GM18907 (cell line): ENCODE measurements around the gene MOSMO.
A peak's percentile ranks its signal among the peaks of the same experiment; 100 is the strongest.
"Not testable (repeated sequence)": the region's sequence is repeated elsewhere in the genome, so short reads cannot be mapped to it uniquely, and the experiment has no call there.

Experiments used
- ATAC-seq: cut with Tn5 transposase; IDR thresholded peaks from one replicate; pipeline ENCODE4 v1.9.1; 2021; ENCODE audit warnings: mild to moderate bottlenecking, moderate library complexity; ENCODE audit not compliant: unreplicated experiment

The MOSMO gene

GRCh38 chr16:22001591-22001990 lies 6.3 kb upstream of the MOSMO start:
- no peak for ATAC-seq

DNA sequence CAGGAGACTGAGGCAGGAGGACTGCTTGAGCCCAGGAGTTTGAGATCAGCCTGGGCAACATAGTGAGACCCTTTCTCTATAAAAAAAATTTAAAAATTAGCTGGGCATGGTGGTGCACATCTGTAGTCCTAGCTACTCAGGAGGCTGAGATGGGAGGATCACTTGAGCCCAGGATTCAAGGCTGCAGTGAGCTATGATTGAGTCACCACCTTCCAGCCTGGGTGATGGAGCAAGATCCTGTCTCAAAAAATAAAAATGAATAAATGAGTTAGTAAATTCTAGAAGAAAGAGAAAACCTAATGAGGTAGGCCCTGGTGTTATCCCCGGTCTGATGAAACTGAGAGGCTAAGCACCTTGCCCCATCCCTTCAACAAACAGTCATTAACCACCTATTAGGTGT lies 5.9 kb upstream of the MOSMO start:
- ATAC-seq: not testable (repeated sequence)

DNA sequence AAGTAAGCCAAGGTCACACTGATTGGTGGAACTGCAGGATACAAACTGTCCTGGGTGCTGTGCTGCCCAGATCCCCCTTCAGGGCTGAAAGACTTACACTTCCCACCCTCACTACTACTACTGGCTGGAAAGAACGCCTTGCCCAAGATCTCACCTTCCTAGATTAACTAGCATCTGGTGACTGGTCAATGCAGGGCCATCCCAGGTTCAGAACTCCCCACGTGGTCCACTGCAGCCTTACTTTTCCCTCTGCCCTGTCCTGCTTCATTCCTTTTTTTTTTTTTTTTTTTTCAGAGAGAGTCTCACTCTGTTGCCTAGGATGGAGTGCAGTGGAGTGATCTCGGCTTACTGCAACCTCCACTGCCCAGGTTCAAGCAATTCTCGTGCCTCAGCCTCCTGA lies 4.7 kb upstream of the MOSMO start:
- no peak for ATAC-seq

DNA sequence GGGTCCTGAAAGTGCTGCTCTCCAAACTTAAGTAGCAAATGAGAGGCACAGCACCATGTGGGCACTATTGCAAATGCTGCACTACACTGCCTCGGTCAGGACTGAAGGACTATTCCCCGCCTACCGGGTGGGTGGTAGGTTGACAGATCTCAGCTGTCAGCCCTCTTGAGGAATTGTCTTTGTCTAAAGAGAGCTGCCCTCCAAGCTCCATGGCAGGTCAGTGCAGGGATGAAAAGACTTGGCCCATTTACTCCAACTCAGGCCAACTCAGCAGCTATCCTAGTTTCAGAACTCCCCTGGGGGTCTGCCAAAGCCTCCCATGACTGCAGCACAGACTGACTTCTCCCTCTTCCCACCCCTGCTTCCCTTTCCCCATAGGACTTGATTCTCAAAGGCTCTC lies 3.6 kb upstream of the MOSMO start:
- no peak for ATAC-seq

GRCh38 chr16:22005746-22006145 lies 2.2 kb upstream of the MOSMO start:
- ATAC-seq: no peak

- no peak for ATAC-seq
These were observed 1.3 kb upstream of the MOSMO start for GRCh38 chr16:22006636-22007035.

- no peak for ATAC-seq
These were observed 777 bp upstream of the MOSMO start for GRCh38 chr16:22007159-22007508.

GRCh38 chr16:22008215-22009059 lies 526 bp downstream of the MOSMO start:
- ATAC-seq: peak; percentile 21

DNA sequence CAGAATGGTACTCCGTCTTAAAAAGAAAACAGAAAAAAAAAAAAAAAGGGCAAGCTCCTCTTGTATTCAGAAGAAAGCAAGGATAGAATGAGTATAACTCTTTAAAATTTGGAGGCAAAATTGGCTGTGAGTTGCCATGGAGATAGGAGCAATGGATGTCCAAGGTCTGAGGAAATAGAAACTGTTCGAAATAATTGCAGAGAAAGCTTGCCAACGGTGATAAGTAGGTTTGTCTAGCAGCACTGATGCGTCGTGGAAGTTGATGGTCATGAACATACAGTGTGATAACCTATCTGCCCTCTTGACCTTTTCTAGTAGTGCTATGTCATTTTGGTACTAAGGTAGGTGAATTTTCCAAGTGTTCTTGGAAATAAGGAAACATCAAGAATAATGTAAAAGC lies 3.0 kb downstream of the MOSMO start:
- ATAC-seq: no peak

DNA sequence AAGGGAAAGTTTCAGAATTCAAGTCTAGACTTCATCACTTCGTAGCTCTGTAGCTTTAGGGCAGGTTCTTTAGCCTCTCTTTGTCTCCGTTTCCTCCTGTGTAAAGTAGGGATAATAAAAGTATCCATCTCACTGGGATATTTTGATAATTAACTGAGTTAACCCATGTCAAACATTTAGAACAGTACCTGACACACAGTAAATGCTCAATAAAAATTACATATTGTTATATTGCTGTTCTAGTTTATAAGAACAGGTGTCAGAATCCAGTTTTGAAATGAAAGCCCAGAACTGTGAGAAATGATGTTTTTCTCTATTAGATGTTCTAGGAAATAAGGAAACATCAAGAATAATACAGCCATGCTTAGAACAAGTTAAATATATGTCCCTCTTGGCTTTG lies 4.3 kb downstream of the MOSMO start:
- ATAC-seq: no peak

DNA sequence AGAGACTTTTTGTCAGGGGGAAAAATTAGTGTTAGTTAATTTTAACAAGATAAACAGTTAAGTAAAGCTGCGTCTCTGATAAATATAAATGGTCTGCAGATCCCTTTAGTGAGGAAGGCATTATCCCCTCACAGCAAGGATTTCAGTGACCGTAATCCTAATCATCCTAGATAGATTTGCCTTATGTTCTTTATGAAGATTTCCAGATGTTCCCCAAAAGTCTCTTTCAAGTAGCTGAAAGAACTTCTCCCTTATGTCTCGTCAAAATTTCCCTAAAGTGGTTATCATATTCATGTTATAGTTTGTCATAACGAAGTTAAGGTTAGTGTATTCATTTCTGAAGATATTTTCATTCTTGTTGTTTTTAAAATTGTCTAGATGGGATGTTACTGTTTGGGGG lies 5.6 kb downstream of the MOSMO start:
- ATAC-seq: no peak

- ATAC-seq: no peak
These were observed 6.5 kb downstream of the MOSMO start for GRCh38 chr16:22014271-22014873.

DNA sequence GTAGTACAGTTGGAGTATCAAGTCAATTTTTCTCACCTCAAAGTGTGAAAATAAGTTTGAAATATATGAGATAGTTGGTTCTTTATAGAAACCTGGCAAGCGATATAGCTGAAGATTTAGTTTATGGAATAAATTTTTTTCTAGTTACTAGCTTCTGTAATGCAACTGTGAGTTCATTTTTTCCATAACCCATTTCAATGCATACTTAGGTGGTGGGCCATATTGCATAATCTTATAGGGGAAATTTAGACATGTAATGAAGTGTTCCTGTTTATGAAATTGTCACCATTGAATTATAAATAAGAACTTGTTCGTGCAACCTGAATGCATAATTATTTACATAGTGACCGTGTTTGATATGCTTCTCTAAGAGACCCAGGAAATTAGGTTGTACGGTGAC lies 9.0 kb downstream of the MOSMO start:
- no peak for ATAC-seq

DNA sequence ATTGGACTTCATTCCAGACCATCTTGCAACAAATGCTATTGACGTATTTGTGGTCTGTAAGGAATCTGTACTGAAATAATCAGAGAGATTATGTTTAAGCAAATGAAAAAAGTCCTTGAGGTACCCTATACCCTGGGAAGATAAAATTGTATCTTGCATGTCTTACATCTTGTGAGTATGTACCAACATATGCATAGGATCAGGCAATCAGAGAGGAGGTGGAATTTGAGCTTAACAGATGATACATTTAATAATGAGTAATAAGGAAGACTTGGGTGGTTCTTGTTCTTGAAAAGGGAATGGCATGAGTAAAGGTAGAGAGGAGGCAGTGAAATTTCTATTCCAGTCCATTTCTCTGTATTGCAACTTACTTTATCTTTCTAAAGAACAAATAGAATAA lies 10.6 kb downstream of the MOSMO start:
- ATAC-seq: no peak

DNA sequence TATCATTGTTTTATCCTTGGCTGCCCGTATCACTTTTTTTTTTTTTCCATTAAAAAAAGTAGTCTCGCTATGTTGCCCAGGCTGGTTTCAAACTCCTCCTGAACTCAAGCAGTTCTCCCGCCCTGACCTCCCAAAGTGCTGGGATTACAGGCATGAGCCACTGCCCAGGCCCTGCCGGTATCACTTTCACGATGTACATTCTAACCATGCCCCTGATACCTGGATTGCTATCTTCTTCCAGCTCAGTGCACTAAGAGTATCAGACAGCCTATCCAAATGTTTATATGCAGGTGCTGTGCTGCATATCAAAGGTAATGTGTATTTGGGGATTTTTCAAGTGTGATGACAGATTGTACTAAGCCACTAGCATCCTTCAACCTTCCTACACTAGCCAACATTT lies 14.2 kb downstream of the MOSMO start:
- ATAC-seq: no peak

DNA sequence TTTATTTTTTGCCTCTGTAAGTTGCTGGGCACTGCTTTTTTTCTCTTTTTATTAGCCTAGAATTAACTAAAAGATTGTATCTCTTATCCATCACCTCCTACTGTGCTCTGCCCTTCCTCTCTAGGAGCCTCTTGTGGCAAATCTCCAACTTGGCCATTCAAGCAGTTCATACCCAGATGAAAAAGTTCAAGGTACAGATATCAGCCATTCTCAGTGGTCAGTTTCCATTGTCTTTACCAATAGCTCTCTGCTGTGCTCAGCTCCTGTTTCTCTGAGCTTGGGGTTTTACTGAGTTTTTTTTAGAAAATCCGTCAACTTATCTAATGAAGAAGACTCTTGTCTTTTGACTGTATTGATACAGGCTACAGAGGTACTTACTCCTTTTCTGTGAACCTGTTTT lies 15.6 kb downstream of the MOSMO start:
- no peak for ATAC-seq

GRCh38 chr16:22024785-22025184 lies 16.9 kb downstream of the MOSMO start:
- ATAC-seq: not testable (repeated sequence)

- no peak for ATAC-seq
These were observed 19.7 kb downstream of the MOSMO start for GRCh38 chr16:22027633-22028032.

DNA sequence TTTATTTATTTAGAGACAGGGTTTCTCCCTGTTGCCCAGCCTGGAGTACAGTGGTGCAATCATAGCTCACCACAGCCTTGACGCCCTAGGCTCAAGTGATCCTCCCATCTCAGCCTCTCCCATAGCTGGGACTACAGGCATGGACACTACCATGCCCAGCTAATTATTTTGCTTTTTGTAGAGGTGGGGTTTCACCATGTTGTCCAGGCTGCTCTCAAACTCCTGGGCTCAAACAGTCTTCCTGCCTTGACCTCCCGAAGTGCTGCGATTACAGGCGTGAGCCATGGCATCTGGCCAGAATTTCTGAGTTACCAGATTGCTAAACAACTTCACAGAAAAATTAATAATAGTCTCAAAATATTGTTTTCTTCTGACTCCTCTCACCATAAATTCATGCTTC lies 21.7 kb downstream of the MOSMO start:
- no peak for ATAC-seq

DNA sequence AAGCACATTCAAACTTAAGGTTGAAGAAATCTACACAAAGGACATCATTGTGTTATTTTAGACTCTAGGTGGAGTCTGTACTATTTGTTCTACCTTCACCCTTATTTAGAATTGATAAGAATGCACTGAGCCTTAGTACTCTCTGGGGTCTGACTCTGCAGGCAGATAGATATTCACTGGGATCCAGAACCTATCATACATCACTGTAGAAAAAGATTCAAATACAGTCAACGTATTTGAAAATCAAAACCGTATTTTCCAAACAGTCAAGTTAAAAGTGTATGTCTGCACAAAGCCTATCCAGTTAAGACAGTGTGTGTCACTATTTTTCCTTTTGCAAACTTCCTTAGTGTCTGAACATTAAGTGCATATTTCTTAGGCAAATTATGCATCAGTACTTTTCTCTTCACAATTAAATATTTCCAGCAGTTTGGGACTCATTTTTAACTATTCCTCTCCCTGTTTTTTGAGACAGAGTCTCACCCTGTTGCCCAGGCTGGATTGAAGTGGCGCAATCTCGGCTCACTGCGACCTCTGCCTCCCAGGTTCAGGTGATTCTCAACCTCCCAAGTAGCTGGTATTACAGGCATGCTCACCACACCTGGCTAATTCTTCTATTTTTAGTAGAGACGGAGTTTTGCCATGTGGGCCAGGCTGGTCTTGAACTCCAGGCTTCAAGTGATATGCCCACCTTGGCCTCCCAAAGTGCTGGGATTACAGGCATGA lies 22.3 kb downstream of the MOSMO start:
- no peak for ATAC-seq

- no peak for ATAC-seq
These were observed 23.7 kb downstream of the MOSMO start for GRCh38 chr16:22031483-22032083.

GRCh38 chr16:22034503-22034902 lies 26.6 kb downstream of the MOSMO start:
- ATAC-seq: no peak
